Mucosa of rectum (tissue), 2 donors: Measurements from ENCODE around the gene SPECC1L.

Experiments used
- H3K27ac ChIP-seq, 2 donors: one replicate each; pipeline ENCODE4 v1.7.0; 2013; ENCODE audit warnings: inconsistent platforms in 2 of 2, low read depth in 2 of 2, low read length in 2 of 2
- H3K27me3 ChIP-seq, 2 donors: one replicate each; pipeline ENCODE4 v1.7.0; 2013; ENCODE audit warnings: low read length in 2 of 2; ENCODE audit not compliant: control insufficient read depth in 2 of 2, insufficient read depth in 2 of 2
- H3K36me3 ChIP-seq, 2 donors: one replicate each; pipeline ENCODE4 v1.7.0; 2013; ENCODE audit warnings: low read length in 2 of 2; ENCODE audit not compliant: control insufficient read depth in 2 of 2, insufficient read depth in 2 of 2
- H3K4me1 ChIP-seq, 2 donors: one replicate each; pipeline ENCODE4 v1.7.0; 2013; ENCODE audit warnings: low read length in 2 of 2, mild to moderate bottlenecking in 1 of 2; ENCODE audit not compliant: control insufficient read depth in 2 of 2, insufficient read depth in 2 of 2
- H3K4me3 ChIP-seq, 2 donors: one replicate each; pipeline ENCODE4 v1.7.0; 2013; ENCODE audit warnings: low read length in 2 of 2
- H3K9ac ChIP-seq, 2 donors: one replicate each; pipeline ENCODE4 v1.7.0; 2013; ENCODE audit warnings: low read length in 2 of 2, low read depth in 1 of 2, mild to moderate bottlenecking in 1 of 2
- H3K9me3 ChIP-seq, 2 donors: one replicate each; pipeline ENCODE4 v1.7.0; 2013; ENCODE audit warnings: low read length in 2 of 2; ENCODE audit not compliant: control insufficient read depth in 2 of 2
- donor health status: healthy.
- donor health status: Normal muscosa, but diverticular disease.

The SPECC1L gene, protein sequence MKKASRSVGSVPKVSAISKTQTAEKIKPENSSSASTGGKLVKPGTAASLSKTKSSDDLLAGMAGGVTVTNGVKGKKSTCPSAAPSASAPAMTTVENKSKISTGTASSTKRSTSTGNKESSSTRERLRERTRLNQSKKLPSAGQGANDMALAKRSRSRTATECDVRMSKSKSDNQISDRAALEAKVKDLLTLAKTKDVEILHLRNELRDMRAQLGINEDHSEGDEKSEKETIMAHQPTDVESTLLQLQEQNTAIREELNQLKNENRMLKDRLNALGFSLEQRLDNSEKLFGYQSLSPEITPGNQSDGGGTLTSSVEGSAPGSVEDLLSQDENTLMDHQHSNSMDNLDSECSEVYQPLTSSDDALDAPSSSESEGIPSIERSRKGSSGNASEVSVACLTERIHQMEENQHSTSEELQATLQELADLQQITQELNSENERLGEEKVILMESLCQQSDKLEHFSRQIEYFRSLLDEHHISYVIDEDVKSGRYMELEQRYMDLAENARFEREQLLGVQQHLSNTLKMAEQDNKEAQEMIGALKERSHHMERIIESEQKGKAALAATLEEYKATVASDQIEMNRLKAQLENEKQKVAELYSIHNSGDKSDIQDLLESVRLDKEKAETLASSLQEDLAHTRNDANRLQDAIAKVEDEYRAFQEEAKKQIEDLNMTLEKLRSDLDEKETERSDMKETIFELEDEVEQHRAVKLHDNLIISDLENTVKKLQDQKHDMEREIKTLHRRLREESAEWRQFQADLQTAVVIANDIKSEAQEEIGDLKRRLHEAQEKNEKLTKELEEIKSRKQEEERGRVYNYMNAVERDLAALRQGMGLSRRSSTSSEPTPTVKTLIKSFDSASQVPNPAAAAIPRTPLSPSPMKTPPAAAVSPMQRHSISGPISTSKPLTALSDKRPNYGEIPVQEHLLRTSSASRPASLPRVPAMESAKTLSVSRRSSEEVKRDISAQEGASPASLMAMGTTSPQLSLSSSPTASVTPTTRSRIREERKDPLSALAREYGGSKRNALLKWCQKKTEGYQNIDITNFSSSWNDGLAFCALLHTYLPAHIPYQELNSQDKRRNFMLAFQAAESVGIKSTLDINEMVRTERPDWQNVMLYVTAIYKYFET

DNA sequence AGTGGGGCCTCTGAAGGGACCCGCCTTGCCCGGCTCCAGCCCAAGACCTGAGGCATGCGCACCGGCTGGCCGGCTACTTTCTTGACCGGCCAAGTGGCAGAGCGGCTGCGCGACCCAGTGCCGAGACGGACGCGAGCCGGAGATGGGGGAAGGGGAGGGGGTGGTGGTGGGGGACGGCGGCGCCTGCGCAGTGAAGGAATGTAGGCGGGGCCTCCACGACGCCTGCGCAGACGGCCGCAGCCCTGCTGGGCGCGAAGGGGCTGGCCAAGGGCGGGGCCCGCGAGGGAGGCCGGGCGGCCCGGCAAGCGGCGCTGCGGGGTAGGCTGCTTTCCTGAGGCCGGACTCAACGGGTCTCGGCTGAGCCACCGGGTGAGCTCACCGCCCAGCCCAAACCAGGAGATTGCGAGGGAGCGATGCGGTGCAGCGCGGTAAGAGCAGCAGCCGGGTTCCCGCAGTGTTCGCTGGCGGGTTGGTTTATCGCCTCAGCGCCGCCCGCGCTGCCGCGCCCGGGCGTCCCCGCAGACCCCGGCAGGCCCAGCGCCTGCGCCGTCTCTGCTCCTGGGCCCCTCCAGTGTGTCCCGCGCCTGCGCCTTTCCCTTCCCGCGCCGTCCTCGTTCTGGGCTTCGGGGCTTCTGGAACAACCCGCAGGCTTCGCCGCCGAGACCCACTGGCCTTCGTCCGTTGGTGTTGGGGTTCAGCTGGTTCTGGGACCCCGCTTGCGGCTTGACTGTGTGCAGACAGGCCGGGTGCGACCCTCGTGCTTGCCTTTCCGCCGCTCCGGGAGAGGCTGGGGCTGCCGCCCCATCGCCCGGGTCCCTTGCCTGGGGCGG, at the start of gene SPECC1L:
TSS of gene SPECC1L (plus strand) at position 276 of the 830 bp plus-strand sequence. CDS start 31,401 bp downstream, outside the sequence.
- Histone ChIP-seq H3K9ac (peak within 1 kb of the TSS; percentile 90 to 95), H3K27ac (peak within 1 kb of the TSS; percentile 87 to 93), H3K27me3 (no peaks in the 10 kb centered on the region), H3K36me3 (no peaks in the 10 kb centered on the region), H3K4me1 (peaks cover 7 to 20% of the 10 kb centered on the region in 2 donors), H3K9me3 (no peaks in the 10 kb centered on the region), H3K4me3 (peak within 1 kb of the TSS; percentile 91 to 92)

DNA sequence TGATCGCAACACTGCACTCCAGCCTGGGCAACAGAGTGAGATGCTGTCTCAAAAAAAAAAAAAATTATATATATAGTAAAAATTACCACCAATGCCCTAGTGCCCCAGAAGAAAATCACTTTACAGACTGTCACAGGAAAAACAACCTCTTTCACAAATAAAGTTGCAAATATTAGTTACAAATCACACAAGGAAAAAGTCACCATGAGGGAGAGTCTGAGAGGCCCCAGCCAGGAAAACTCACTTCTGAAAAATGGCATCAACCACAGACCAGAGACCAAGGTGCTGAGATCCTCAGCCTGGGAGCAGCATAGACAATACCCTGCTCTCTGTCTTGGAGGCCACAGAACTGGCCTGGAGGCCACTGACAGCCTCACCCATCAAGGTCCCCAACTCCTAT, 46.2 kb upstream of the SPECC1L start:
- Histone ChIP-seq H3K27me3 (no peaks in the 10 kb centered on the region), H3K36me3 (no peaks in the 10 kb centered on the region), H3K4me1 (no peaks in the 10 kb centered on the region), H3K27ac (no peak overlapping the region), H3K9ac (no peak overlapping the region), H3K4me3 (no peak overlapping the region), H3K9me3 (no peaks in the 10 kb centered on the region)

DNA sequence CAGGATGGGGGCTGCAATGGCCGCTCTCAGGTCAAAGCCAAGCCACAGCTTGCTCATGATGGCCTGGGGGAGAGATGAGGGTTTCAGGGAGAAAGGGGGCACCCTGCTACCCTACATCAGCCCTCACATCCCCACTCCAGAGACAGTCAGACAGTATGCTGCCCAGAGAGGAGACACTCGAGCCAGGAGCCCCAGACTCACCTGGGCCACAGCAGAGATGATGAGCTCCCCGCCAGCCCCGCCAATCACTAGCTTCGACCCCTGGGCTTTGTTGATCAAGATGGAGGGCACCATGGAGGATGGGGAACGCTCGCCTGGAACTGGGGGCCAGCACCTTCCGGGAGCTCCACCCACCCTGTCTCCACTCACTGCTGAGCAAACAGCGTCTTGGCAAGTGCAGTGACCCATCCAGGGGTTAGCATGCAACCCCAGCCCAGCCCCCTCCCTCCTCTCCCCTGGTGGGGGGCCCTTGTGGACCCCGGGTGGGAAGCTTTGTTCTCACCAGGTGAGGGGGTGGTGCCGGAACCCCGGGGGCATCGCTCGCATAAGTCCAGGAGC, 45.5 kb upstream of the SPECC1L start:
- no peaks in the 10 kb centered on the region for H3K36me3 ChIP-seq
- no peak overlapping the region for H3K27ac ChIP-seq

DNA sequence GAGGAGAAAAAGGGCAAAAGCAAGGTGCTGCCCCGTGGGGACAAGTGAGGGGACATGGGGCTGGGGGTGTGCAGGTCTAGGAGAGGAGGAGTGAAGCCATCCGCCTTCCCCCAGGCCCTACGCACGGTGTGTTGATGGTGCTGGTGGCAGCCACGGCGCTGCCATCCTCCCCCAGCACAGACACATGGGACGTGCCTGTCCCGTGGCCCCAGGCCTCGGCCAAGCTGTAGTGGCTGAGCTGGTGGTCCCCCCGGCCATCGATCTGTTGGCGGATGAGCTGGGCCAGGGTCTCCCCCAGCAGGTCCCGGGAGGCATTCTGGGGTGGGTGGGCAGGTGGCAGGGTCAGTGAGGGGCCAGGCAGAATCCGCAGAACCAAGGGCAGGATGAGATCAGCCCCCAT, 44.7 kb upstream of the SPECC1L start:
- no peaks in the 10 kb centered on the region for H3K9me3 ChIP-seq
- H3K4me3 ChIP-seq = no peak overlapping the region
- no peaks in the 10 kb centered on the region for H3K27me3 ChIP-seq
- H3K9ac ChIP-seq = no peak overlapping the region
- H3K36me3 ChIP-seq = no peaks in the 10 kb centered on the region
- no peak overlapping the region for H3K27ac ChIP-seq
- H3K4me1 ChIP-seq = no peaks in the 10 kb centered on the region

More for the DNA sequence above, 45.5 kb upstream of the SPECC1L start:
- Histone ChIP-seq H3K27me3 (no peaks in the 10 kb centered on the region), H3K9ac (no peak overlapping the region), H3K4me3 (no peak overlapping the region), H3K9me3 (no peaks in the 10 kb centered on the region), H3K4me1 (no peaks in the 10 kb centered on the region)

DNA sequence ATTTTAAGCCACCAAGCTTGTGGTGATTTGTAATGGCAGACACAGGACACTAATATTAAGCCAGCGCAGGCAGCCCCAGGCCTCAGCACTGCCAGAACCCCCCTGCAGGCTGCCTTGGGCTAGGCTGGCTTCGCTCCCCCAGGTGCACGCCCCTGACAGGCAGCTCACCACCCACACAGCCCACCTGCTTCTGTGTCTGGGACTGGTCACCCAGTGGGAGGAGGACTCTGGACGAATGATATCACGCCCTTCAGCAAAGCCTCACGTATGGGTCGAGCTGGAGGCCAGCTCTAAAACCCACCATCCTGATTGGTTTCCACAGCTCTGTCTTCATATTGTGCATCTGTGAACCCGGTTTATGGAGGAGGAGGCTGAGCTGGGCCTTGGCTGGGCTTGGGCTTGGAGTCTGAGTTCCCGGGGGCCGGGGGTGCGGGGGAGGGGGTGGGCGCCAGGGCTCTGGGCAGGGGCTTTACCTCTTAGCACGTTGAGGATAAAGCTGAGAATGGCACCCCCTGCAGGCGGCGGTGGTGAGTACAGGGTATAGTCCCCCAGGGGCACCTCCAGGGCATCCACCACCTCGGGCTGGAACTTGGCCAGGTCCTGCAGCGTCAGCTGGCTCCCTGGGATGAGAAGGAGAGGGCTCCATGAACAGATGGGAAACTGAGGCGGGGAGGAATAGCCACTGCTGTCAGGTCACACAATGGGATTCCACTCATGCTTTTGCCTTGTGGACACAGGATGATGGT, 39.5 kb upstream of the SPECC1L start:
- no peak overlapping the region for H3K9ac ChIP-seq
- H3K4me1 ChIP-seq = no peaks in the 10 kb centered on the region
- H3K36me3 ChIP-seq = no peaks in the 10 kb centered on the region
- no peak overlapping the region for H3K4me3 ChIP-seq
- H3K27ac ChIP-seq = no peak overlapping the region
- no peaks in the 10 kb centered on the region for H3K9me3 ChIP-seq
- no peaks in the 10 kb centered on the region for H3K27me3 ChIP-seq

DNA sequence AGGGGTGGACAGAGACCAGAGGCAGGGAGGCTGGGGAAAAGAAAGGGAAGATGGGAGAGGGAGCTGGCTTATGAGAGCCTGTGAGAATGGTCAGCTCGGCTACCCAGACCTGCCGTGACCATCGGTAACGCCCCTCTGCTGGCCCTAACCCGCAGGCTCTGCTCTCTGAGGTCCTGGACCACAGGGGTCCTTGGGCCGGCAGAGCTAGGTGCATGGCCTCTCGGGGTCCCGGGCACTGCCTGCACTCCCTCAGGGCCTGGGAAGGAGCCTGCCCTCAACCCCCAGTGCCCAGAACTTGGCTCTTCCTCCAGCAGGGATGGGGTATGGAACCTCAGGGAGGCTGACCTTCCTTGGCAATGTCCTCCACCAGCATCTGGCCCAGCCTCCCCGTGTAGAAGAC, 38.9 kb upstream of the SPECC1L start:
- no peaks in the 10 kb centered on the region for H3K9me3 ChIP-seq
- H3K27me3 ChIP-seq = no peaks in the 10 kb centered on the region
- H3K9ac ChIP-seq = no peak overlapping the region
- no peak overlapping the region for H3K27ac ChIP-seq
- no peak overlapping the region for H3K4me3 ChIP-seq
- no peaks in the 10 kb centered on the region for H3K4me1 ChIP-seq
- H3K36me3 ChIP-seq = no peaks in the 10 kb centered on the region

DNA sequence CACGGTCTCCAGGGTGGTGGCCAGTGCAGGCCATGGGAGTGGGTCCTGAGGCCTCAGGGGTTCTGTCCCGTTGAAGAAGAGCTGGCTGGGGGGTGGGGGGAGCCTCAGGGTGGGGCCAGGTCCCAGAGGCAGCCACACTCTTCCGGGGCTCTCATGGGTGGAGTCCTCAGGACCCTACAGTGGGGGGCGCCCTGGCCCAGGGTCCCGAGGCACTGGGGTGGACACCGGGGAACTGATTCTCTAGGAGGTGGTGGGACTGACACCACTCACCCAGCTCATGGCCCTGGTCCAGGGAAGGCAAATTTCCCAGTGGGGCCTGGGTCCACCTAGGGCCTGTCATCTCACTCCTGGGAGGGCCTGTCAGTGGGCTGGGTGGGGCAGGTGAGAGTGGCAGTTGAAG, 38.5 kb upstream of the SPECC1L start:
- H3K4me1 ChIP-seq = no peaks in the 10 kb centered on the region
- H3K9me3 ChIP-seq = no peaks in the 10 kb centered on the region
- no peak overlapping the region for H3K9ac ChIP-seq
- H3K36me3 ChIP-seq = no peaks in the 10 kb centered on the region
- no peak overlapping the region for H3K4me3 ChIP-seq
- no peak overlapping the region for H3K27ac ChIP-seq
- H3K27me3 ChIP-seq = no peaks in the 10 kb centered on the region

DNA sequence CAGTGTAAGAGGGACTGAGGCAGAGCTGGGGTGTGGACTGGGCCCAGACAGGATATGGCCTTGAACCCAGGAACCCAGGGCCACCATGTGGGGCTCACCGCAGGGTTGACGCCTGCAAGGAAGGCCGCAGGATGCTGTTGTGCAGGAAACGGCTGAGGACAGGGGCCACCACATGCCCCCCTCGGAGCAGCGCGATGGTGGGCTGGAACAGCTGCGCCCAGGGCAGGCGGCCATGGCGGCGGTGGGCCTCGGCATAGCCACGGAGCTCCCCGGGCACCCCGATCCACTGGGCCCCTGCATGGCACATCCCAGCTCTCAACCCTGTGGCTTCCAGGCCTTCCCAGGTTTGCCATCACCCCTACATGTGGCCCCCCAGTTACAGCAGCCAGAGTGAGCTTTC, 37.9 kb upstream of the SPECC1L start:
- no peak overlapping the region for H3K27ac ChIP-seq
- H3K36me3 ChIP-seq = no peaks in the 10 kb centered on the region
- no peak overlapping the region for H3K9ac ChIP-seq
- no peaks in the 10 kb centered on the region for H3K27me3 ChIP-seq
- H3K9me3 ChIP-seq = no peaks in the 10 kb centered on the region
- H3K4me3 ChIP-seq = no peak overlapping the region
- no peaks in the 10 kb centered on the region for H3K4me1 ChIP-seq

DNA sequence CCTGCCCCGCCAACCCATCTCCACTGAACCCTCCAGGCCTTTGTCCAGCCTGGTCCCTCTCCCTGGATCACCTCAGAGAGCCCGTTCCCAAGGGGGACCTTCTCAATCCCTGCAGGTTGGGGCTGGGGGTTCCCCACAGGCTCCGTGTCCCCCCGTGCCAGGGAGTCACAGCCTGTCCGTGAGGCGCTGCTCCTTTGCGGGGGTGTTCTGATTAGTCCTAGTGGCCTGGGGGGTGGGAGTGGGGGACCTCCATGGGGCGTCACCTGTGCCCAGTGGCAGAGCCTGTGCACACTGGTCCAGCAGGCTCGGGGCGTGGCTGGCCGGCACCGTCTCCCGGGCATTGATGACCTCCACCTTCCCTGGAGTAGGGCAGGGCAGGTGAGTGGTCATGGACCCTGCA, 37.4 kb upstream of the SPECC1L start:
- no peak overlapping the region for H3K4me3 ChIP-seq
- H3K9ac ChIP-seq = no peak overlapping the region
- no peaks in the 10 kb centered on the region for H3K36me3 ChIP-seq
- H3K27me3 ChIP-seq = no peaks in the 10 kb centered on the region
- no peaks in the 10 kb centered on the region for H3K9me3 ChIP-seq
- no peak overlapping the region for H3K27ac ChIP-seq
- no peaks in the 10 kb centered on the region for H3K4me1 ChIP-seq
